ENCODE measurements around the gene TLX2.
"Not testable (repeated sequence)": the region's sequence is repeated elsewhere in the genome, so short reads cannot be mapped to it uniquely, and the experiment has no call there.

The TLX2 gene

GRCh38 chr2:74554820-74555531, 40.7 kb downstream of the TLX2 start:
- DNase-seq (ENCODE audit: low spot score), result peak; percentile 75

- no peak for DNase-seq (ENCODE audit: low spot score)
Observed at GRCh38 chr2:74555610-74556103, 41.4 kb downstream of the TLX2 start.

GRCh38 chr2:74556159-74556558, 41.9 kb downstream of the TLX2 start:
- no peak for DNase-seq (ENCODE audit: low spot score)

GRCh38 chr2:74556831-74557370, 42.7 kb downstream of the TLX2 start:
- DNase-seq (ENCODE audit: low spot score), result no peak

GRCh38 chr2:74558284-74559230, 44.3 kb downstream of the TLX2 start:
- DNase-seq (ENCODE audit: low spot score), result no peak

- no peak for DNase-seq (ENCODE audit: low spot score)
Observed at GRCh38 chr2:74559912-74560311, 45.7 kb downstream of the TLX2 start.

GRCh38 chr2:74560591-74560990, 46.3 kb downstream of the TLX2 start:
- DNase-seq (ENCODE audit: low spot score), result no peak

GRCh38 chr2:74561022-74561421, 46.8 kb downstream of the TLX2 start:
- not testable (repeated sequence) for DNase-seq (ENCODE audit: low spot score)

- DNase-seq (ENCODE audit: low spot score), result no peak
Observed at GRCh38 chr2:74562126-74562775, 48.0 kb downstream of the TLX2 start.

GRCh38 chr2:74564222-74564621, 50.0 kb downstream of the TLX2 start:
- DNase-seq (ENCODE audit: low spot score), result no peak

- no peak for DNase-seq (ENCODE audit: low spot score)
Observed at GRCh38 chr2:74566076-74566753, 52.0 kb downstream of the TLX2 start.

GRCh38 chr2:74566754-74567085, 52.5 kb downstream of the TLX2 start:
- no peak for DNase-seq (ENCODE audit: low spot score)

Measured in iPS-NIHi11 (cell line).